C4-2B (cell line): ENCODE data around the gene EXOG.

Experiments
- H3K27ac ChIP-seq: fragments of 450-650 bp; 2 replicates; pipeline ENCODE4 v1.5.1; 2017
- CTCF ChIP-seq: fragments of 450-650 bp; conservative IDR thresholded peaks from 2 replicates; pipeline ENCODE4 v1.5.1; 2017; ENCODE audit warnings: mild to moderate bottlenecking
- ZFX ChIP-seq: fragments of 450-650 bp; IDR thresholded peaks from 2 replicates; pipeline ENCODE4 v1.6.1; 2017

Gene EXOG

GRCh38 chr3:38560996-38561717 is 65.0 kb downstream of the EXOG start:
- H3K27ac ChIP-seq: no peak overlapping the region
- TF ChIP-seq CTCF (no peak), ZFX (no peak)

- H3K27ac ChIP-seq: no peak overlapping the region
- TF ChIP-seq CTCF: no peak
- TF ChIP-seq ZFX: no peak
Measured at GRCh38 chr3:38561746-38562466, 65.8 kb downstream of the EXOG start.

- no peak for TF ChIP-seq ZFX
- TF ChIP-seq CTCF: no peak
- H3K27ac ChIP-seq: no peak overlapping the region
Measured at GRCh38 chr3:38562467-38562925, 66.4 kb downstream of the EXOG start.

- H3K27ac ChIP-seq: no peak overlapping the region
- TF ChIP-seq CTCF: no peak
- no peak for TF ChIP-seq ZFX
Measured at GRCh38 chr3:38563070-38563885, 67.1 kb downstream of the EXOG start.

GRCh38 chr3:38563886-38564270 is 67.7 kb downstream of the EXOG start:
- no peak for TF ChIP-seq ZFX
- no peak for TF ChIP-seq CTCF
- H3K27ac ChIP-seq: no peak overlapping the region

GRCh38 chr3:38564631-38565338 is 68.6 kb downstream of the EXOG start:
- no peak for TF ChIP-seq ZFX
- no peak for TF ChIP-seq CTCF
- H3K27ac ChIP-seq: no peak overlapping the region
